ENCODE measurements around the gene TRIP10.

The TRIP10 gene

GRCh38 chr19:6730153-6730804, 9.2 kb upstream of the TRIP10 start:
- H3K27ac ChIP-seq = no peak overlapping the region
- no peak for TF ChIP-seq CTCF (conservative IDR thresholded peaks at IDR 0.05)

- H3K27ac ChIP-seq = no peak overlapping the region
- no peak for TF ChIP-seq CTCF (conservative IDR thresholded peaks at IDR 0.05)
These were observed 8.4 kb upstream of the TRIP10 start for GRCh38 chr19:6730941-6731670.

- no peak overlapping the region for H3K27ac ChIP-seq
- TF ChIP-seq CTCF (conservative IDR thresholded peaks at IDR 0.05) = no peak
These were observed 7.7 kb upstream of the TRIP10 start for GRCh38 chr19:6731822-6732221.

- TF ChIP-seq CTCF (conservative IDR thresholded peaks at IDR 0.05) = no peak
- H3K27ac ChIP-seq = no peak overlapping the region
These were observed 6.6 kb upstream of the TRIP10 start for GRCh38 chr19:6732803-6733337.

- TF ChIP-seq CTCF (conservative IDR thresholded peaks at IDR 0.05) = no peak
- H3K27ac ChIP-seq = no peak overlapping the region
These were observed 6.0 kb upstream of the TRIP10 start for GRCh38 chr19:6733338-6734095.

- no peak for TF ChIP-seq CTCF (conservative IDR thresholded peaks at IDR 0.05)
- H3K27ac ChIP-seq = no peak overlapping the region
These were observed 5.3 kb upstream of the TRIP10 start for GRCh38 chr19:6734096-6734696.
